Breast epithelium (tissue), 4 donors: ENCODE results near the gene PELI3. TPM values are rescaled to one million over a fixed set of nuclear protein-coding genes. Genes with fewer than 3 reads are reported as not detected.

Experiments used
- DNase-seq, 2 donors: peaks; one replicate each; pipeline ENCODE4 v3.0.0-alpha.2; 2019; ENCODE audit warnings: low spot score in 2 of 2
- H3K27ac ChIP-seq, 2 donors: fragments of 200-600 bp; sonication (generic) in 1 of 2; one replicate each; pipeline ENCODE4 v1.5.1; 2016 to 2019; ENCODE audit warnings: mild to moderate bottlenecking in 1 of 2
- H3K27me3 ChIP-seq, 2 donors: fragments of 200-600 bp; sonication (generic) in 1 of 2; one replicate each; pipeline versions ENCODE4 v1.5.1 to v1.6.0; 2017 to 2019; ENCODE audit warnings: control low read depth in 1 of 2, mild to moderate bottlenecking in 1 of 2
- H3K36me3 ChIP-seq: fragments of 200-600 bp; one replicate; pipeline ENCODE4 v1.5.1; 2019
- H3K4me1 ChIP-seq, 2 donors: fragments of 200-600 bp; sonication (generic); one replicate each; pipeline ENCODE4 v1.5.1; 2016 to 2019; ENCODE audit warnings: control low read depth in 1 of 2
- H3K4me3 ChIP-seq, 3 donors: fragments of 200-600 bp; sonication (generic); 1 replicate in 2 of 3; 2 replicates in 1 of 3; pipeline ENCODE4 v1.5.1; 2016 to 2019; ENCODE audit warnings: mild to moderate bottlenecking in 3 of 3, moderate library complexity in 2 of 3
- H3K9me3 ChIP-seq, 2 donors: fragments of 200-600 bp; sonication (generic) in 1 of 2; one replicate each; pipeline ENCODE4 v1.5.1; 2016 to 2019; ENCODE audit warnings: control low read depth in 1 of 2
- POLR2A ChIP-seq: fragments of 450-650 bp; IDR thresholded peaks from one replicate; pipeline ENCODE4 v1.6.1; 2016; ENCODE audit warnings: antibody characterized with exemption, mild to moderate bottlenecking, moderate library complexity
- POLR2AphosphoS5 ChIP-seq, 3 donors: sonication (generic); formaldehyde crosslinking; IDR thresholded peaks; one replicate each; pipeline ENCODE4 v1.6.1; 2017; ENCODE audit warnings: antibody characterized with exemption in 3 of 3
- intact Hi-C: fragments of 100-400 bp; cut with DNase I; formaldehyde crosslinking; loops from one replicate; pipeline ENCODE4 v1.15.1; 2023; ENCODE audit warnings: low total_unique reads
- total RNA-seq, 3 donors: library from RNA; depleted of rRNA; stranded (reverse); fragments of >200 nt; gene quantifications; one replicate each; pipeline ENCODE4 v1.1.0, GENCODE V29; 2016
- TF ChIP-seq, protein P1 (sequence below), 3 donors: fragments of 450-650 bp; IDR thresholded peaks; one replicate each; pipeline ENCODE4 v1.5.1; 2016 to 2017; ENCODE audit warnings: antibody characterized with exemption in 3 of 3, mild to moderate bottlenecking in 3 of 3, moderate library complexity in 3 of 3

Gene PELI3
- total RNA-seq, 3 donors from 2014 or later: 16.0 to 20.0 (median 18.6) TPM

DNA sequence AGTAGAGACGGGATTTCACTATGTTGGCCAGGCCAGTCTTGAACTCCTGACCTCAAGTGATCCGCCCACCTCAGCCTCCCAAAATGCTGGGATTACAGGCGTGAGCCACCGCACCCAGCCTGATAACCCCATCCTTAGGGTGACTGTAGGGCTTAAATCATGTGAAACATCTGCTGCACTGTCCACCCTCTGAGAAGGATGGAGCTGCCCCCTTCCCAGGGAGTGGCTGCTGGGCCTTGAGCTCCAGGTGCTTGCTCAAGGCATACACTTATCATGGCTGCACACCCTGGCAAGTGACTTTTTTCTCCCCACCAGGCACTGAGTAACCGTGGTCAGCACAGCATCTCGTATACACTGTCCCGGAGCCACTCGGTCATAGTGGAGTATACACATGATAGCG lies 5.3 kb downstream of the PELI3 start:
- intact Hi-C loops: no loop called here
- Histone ChIP-seq H3K27me3 (no peaks in the 10 kb centered on the region), H3K4me1 (peaks cover 0 to 4% of the 10 kb centered on the region in 2 donors), H3K4me3 (no peak overlapping the region), H3K36me3 (no peaks in the 10 kb centered on the region), H3K9me3 (no peaks in the 10 kb centered on the region), H3K27ac (no peak overlapping the region)
- TF ChIP-seq POLR2A (no peak), POLR2AphosphoS5 (IDR thresholded peaks at IDR 0.05) (no peak)
- TF ChIP-seq, protein P1, sequence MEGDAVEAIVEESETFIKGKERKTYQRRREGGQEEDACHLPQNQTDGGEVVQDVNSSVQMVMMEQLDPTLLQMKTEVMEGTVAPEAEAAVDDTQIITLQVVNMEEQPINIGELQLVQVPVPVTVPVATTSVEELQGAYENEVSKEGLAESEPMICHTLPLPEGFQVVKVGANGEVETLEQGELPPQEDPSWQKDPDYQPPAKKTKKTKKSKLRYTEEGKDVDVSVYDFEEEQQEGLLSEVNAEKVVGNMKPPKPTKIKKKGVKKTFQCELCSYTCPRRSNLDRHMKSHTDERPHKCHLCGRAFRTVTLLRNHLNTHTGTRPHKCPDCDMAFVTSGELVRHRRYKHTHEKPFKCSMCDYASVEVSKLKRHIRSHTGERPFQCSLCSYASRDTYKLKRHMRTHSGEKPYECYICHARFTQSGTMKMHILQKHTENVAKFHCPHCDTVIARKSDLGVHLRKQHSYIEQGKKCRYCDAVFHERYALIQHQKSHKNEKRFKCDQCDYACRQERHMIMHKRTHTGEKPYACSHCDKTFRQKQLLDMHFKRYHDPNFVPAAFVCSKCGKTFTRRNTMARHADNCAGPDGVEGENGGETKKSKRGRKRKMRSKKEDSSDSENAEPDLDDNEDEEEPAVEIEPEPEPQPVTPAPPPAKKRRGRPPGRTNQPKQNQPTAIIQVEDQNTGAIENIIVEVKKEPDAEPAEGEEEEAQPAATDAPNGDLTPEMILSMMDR (IDR thresholded peaks at IDR 0.05): no peak
- no peak for DNase-seq

DNA sequence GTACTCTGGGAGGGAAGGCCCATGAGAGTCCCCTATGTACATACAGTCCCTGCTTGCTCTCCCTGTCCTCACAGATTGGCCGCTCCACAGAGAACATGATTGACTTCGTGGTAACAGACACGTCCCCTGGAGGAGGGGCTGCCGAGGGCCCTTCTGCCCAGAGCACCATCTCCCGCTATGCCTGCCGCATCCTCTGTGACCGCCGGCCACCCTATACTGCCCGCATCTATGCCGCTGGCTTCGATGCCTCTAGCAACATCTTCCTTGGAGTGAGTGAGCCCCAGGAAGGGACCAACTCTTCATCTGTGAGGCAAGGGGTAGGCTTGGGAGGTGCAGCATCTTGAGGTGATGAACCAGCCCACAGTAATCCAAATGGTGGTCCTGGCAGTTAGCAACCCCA lies 6.5 kb downstream of the PELI3 start:
- Histone ChIP-seq H3K27me3 (no peaks in the 10 kb centered on the region), H3K4me1 (no peaks in the 10 kb centered on the region), H3K36me3 (no peaks in the 10 kb centered on the region), H3K9me3 (no peaks in the 10 kb centered on the region), H3K27ac (no peak overlapping the region), H3K4me3 (no peak overlapping the region)
- DNase-seq: no peak
- intact Hi-C loops: no loop called here
- TF ChIP-seq POLR2AphosphoS5 (IDR thresholded peaks at IDR 0.05): no peak
- TF ChIP-seq, protein P1 (IDR thresholded peaks at IDR 0.05): no peak
- TF ChIP-seq POLR2A: no peak

GRCh38 chr11:66473608-66474515 lies 7.2 kb downstream of the PELI3 start:
- Histone ChIP-seq H3K36me3 (no peaks in the 10 kb centered on the region), H3K9me3 (no peaks in the 10 kb centered on the region), H3K4me1 (no peaks in the 10 kb centered on the region), H3K27me3 (no peaks in the 10 kb centered on the region), H3K27ac (no peak overlapping the region), H3K4me3 (no peak overlapping the region)
- TF ChIP-seq POLR2A: no peak
- TF ChIP-seq, protein P1 (IDR thresholded peaks at IDR 0.05): no peak
- TF ChIP-seq POLR2AphosphoS5 (IDR thresholded peaks at IDR 0.05): no peak
- no peak for DNase-seq
- intact Hi-C loops: no loop called here

GRCh38 chr11:66475349-66476172 lies 8.9 kb downstream of the PELI3 start:
- TF ChIP-seq POLR2AphosphoS5 (IDR thresholded peaks at IDR 0.05) (no peak), POLR2A (no peak)
- TF ChIP-seq, protein P1 (IDR thresholded peaks at IDR 0.05): no peak
- no peak for DNase-seq
- Histone ChIP-seq H3K9me3 (no peaks in the 10 kb centered on the region), H3K36me3 (no peaks in the 10 kb centered on the region), H3K27me3 (no peaks in the 10 kb centered on the region), H3K27ac (no peak overlapping the region), H3K4me1 (no peaks in the 10 kb centered on the region), H3K4me3 (no peak overlapping the region)
- intact Hi-C loops: no loop called here
